Astrocyte of the cerebellum (primary cell): ENCODE results near the gene MOSMO.

Experiments
- DNase-seq: peaks from one replicate; pipeline ENCODE4 v3.0.0-alpha.2; 2011; ENCODE audit warnings: low read depth
- H3K4me3 ChIP-seq: 2 replicates; pipeline ENCODE4 v1.5.1; 2011; ENCODE audit warnings: mild to moderate bottlenecking, low read depth, low read length, moderate library complexity
- in situ Hi-C: cut with HindIII; loops from 2 replicates; pipeline ENCODE4 v1.10.0; 2017; ENCODE audit warnings: low sequenced_read_pairs
- TF ChIP-seq, protein P1 (sequence below): IDR thresholded peaks from 2 replicates; pipeline ENCODE4 v1.5.1; 2012; ENCODE audit warnings: low read length, low read depth, moderate library complexity, mild to moderate bottlenecking; ENCODE audit errors: missing control alignments

MOSMO gene

DNA sequence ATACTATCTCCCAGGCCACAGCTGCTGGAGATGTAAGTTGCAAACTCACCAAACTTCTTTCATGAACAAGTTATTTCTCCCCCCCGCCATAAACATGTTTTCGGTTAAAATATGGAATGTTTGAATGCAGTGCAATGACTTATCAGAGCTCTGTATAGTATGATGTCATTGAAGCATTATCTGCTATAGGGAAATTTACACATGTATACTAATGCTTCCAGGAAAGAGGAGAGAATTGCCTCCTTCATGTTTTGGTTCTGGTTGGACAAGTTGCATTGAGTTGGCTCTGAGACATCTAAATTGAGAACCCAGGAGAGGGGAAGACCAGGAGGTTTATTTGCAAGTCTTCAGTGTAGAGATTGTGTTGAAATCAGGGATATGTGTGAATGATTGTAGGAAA, 34.0 kb upstream of the MOSMO start:
- in situ Hi-C loops: no loop called here
- TF ChIP-seq, protein P1, sequence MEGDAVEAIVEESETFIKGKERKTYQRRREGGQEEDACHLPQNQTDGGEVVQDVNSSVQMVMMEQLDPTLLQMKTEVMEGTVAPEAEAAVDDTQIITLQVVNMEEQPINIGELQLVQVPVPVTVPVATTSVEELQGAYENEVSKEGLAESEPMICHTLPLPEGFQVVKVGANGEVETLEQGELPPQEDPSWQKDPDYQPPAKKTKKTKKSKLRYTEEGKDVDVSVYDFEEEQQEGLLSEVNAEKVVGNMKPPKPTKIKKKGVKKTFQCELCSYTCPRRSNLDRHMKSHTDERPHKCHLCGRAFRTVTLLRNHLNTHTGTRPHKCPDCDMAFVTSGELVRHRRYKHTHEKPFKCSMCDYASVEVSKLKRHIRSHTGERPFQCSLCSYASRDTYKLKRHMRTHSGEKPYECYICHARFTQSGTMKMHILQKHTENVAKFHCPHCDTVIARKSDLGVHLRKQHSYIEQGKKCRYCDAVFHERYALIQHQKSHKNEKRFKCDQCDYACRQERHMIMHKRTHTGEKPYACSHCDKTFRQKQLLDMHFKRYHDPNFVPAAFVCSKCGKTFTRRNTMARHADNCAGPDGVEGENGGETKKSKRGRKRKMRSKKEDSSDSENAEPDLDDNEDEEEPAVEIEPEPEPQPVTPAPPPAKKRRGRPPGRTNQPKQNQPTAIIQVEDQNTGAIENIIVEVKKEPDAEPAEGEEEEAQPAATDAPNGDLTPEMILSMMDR: no peak
- DNase-seq: no peak
- no peak overlapping the region for H3K4me3 ChIP-seq

DNA sequence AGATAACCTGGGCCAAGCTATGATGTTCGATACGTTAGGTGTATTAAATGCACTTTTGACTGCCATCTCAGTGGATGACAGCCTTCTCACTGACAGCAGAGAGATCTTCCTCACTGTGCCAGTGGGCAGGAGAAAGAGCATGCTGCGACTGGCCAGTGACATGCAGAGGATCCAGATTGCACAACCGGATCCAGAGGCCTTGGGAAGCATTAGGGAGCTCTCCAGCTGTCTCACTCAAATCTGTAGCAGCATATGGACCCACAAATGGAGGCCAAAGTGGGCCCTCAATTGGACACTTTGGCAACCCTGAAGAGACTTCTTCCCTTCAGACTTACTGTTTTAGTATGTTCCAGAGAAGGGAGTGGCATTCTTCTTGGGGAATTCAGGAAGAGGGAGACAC, 27.9 kb upstream of the MOSMO start:
- no peak overlapping the region for H3K4me3 ChIP-seq
- DNase-seq: no peak
- TF ChIP-seq, protein P1: no peak
- in situ Hi-C loops: no loop called here

DNA sequence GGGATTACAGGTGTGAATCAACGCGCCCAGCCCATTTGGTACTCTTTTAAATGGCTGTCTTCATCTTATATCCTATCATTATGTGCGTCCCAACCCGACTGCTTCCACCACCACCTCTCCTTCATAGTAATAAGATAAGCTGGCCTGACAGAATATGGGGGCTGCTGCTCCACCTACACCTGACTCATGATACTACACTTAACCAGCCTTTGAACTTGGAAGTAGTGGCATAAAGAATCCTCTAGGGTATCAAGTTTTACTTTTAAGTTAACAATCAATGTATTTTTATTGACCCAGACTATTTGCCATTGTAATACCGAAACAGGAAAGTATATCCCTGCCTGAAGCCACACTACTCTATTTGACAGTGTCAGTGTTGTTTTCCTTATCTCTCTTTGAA, 25.8 kb upstream of the MOSMO start:
- TF ChIP-seq, protein P1: no peak
- no peak for DNase-seq
- no peak overlapping the region for H3K4me3 ChIP-seq
- in situ Hi-C loops: no loop called here

GRCh38 chr16:21984062-21984461, 23.8 kb upstream of the MOSMO start:
- DNase-seq: no peak
- in situ Hi-C loops: no loop called here
- TF ChIP-seq, protein P1: no peak
- H3K4me3 ChIP-seq: no peak overlapping the region

- in situ Hi-C loops: no loop called here
- no peak overlapping the region for H3K4me3 ChIP-seq
- no peak for DNase-seq
- TF ChIP-seq, protein P1: no peak
These were observed 22.4 kb upstream of the MOSMO start for GRCh38 chr16:21985524-21985923.

DNA sequence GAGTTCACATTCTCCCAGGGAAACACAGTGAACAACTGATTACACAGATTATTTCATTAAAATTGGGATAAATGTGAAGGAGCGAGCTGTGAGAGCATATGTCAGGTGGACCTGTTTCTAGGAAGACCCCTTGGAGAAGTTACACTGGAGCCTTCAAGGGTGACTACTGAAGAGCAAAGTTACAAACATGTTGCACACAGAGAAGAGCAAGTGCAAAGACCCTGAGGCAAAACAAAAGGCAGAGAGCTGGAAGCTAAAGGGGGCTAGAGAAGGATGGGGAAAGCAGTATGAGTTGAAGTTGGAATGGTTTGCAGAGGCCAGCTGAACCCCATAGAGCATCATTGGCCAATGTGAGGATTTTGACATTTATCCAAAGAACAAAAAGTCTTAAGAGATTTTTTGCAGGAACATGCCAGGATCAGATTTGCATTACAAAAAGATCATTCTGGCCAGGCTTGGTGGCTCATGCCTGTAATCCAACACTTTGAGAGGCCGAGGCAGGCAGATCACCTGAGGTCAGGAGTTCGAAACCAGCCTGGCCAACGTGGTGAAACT, 21.1 kb upstream of the MOSMO start:
- in situ Hi-C loops: no loop called here
- H3K4me3 ChIP-seq: no peak overlapping the region
- TF ChIP-seq, protein P1: no peak
- DNase-seq: no peak

- TF ChIP-seq, protein P1: no peak
- no peak for DNase-seq
- H3K4me3 ChIP-seq: no peak overlapping the region
- in situ Hi-C loops: no loop called here
These were observed 20.4 kb upstream of the MOSMO start for GRCh38 chr16:21987498-21987897.
